HG03378 (cell line): Measurements from ENCODE around the gene PBX1.

ENCODE experiments used
- ATAC-seq: cut with Tn5 transposase; IDR thresholded peaks from one replicate; pipeline ENCODE4 v1.9.1; 2021; ENCODE audit warnings: mild to moderate bottlenecking, moderate library complexity; ENCODE audit not compliant: unreplicated experiment

The PBX1 gene

GRCh38 chr1:164664127-164664526 lies 105.1 kb downstream of the PBX1 start:
- no peak for ATAC-seq

DNA sequence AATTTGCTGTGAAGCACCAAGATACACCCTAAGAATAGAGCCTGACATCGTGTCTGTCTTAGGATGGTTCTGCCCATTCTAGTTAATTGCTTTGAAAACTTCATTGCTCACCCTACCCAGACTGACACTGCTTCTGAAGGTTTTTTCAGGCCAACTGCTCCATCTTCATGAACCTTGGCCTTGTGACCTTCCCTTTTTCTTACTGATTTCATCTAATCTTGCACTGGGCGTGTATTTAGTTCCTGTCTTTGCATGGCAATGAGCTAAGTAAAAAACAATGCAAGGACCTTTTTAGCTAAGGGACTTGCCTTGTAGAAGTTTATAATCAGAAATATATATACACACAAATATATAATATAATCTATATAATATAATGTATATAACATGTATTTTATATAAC lies 108.0 kb downstream of the PBX1 start:
- no peak for ATAC-seq

- no peak for ATAC-seq
Measured at GRCh38 chr1:164667600-164667999, 108.6 kb downstream of the PBX1 start.

DNA sequence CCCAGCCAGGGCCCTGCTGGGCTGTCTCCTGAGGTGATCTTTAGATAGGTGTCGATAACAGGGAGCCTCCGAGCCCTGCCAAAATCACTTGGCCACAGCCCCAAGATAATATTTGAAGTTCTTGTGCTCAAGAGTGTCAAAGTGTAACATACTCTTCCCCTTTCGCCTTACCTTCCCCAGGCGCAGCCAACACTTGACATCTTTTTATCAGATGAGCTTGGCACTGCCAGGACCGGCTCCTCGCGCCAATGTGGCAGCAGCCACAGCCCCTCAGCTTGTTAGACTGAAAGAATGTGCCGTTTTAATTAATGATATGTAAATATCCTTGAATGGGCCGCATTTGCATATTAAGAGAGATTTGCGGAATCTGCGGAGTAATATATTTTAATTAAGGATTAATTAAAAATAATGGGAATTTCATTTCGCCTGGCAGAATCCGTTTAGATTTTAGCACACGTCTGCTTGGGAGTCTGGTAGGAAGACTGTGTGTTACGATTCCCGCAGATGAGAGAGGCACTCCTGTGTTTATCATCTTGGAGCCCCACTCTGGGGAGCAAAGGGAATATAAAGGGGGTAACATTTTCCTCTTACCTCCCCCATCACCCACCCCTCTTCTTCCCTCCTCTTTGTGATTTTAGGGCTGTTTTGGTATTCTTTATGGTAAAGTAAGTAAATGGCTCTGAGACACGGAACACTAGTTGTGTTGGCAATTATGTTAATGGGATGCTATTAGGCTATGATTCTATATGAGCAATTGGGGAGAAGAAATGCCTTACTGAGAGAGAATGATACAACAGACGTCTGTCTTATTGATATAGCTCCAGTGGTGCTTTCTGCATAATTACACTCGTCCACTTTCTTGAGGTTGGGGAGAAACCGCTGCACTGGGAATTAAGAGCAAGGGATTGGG lies 109.8 kb downstream of the PBX1 start:
- ATAC-seq, result no peak

DNA sequence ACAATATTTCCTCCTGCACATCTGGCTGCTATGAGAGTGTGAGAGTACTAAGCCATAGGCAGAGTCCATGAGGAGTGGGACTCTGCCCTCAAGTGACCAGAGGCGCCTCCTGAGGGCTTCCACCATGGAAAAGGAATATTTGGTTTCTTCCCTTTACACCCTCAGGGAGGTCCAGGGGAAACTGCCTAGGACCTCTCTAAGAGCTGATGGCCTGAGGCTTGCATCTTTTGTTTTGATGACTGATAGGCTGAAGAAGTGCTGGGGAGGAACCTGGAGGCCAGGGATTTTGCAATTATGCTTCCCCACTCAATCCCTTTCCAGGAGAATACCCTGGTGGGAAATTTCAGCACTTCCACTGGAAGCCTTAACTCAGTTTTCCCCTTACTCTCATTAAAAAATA lies 111.0 kb downstream of the PBX1 start:
- ATAC-seq, result no peak

GRCh38 chr1:164670786-164671185 lies 111.8 kb downstream of the PBX1 start:
- no peak for ATAC-seq

GRCh38 chr1:164671323-164671965 lies 112.5 kb downstream of the PBX1 start:
- no peak for ATAC-seq

DNA sequence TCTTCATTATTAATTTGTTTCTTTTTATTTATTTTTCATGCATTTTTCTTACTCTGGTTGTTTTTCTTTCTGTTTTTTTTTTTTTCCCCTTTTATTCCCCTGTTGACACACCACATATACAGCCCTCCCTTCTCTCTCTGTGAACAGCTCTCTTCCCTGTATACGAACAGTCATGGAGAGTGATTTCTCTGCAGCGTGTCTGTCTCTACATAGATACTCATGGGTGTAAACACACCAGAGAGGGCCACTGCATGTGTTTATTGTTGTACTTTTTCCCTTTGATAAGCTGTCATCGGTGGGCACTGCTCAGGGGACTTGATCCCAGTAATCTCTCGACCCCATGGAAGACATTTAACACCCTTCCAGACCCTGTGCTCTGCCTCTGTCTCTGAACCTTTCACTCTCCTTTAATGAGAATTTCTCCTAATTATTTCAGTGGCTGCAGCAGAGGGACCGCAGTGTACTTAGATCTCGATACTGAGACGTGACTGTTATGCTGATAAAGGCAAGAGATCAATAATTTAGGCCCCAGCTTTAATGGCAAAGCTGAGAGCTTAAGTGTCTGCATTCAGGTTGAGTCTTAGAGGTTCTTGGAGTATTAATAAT lies 113.1 kb downstream of the PBX1 start:
- ATAC-seq, result no peak

DNA sequence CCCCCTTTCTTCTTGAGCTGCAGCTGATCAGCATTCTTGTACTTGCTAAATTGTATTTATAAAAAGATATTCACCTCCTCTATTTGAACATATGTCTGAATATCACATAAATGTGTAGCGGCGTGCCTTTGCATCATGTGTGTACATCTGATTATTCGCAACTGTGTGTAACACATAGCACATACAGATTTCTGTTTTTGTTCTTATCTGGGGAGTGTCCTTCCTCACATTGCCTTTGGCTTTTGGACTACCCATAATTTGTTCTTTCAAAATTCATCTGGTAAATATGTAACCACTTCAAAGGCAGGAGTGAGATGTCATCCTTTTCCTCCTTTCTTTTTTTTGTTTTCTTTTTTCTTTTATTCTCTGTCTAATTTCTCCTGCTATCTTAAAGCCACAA lies 113.6 kb downstream of the PBX1 start:
- ATAC-seq, result no peak

DNA sequence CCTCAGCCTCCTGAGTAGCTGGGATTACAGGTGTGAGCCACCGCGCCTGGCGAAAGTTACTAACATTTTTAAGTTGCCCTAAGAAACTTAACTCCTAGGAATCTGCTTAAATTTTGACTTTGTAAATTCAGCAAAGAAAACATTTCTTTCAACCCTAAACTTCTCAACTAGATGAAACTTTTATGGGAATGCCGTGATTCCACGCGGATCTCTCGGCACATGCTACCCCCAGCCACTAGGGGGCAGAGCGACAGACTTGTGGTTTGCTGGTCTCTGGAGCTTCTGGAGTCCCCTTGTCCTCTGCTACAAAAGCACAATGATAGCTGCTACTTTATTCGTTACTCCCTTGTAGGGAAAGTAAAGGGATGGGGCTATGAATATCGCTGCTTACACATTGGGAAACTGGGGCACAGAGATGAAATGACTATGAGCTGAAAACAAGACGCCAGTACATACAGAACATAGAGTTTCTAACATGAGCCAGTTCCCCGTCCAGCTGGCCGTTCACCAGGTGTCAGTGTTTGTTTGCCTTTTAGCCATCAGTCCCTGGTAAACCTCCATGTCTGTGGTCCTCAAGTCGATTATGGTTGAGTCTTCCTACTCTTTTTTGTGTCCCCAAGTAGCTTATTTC lies 114.7 kb downstream of the PBX1 start:
- ATAC-seq, result no peak

DNA sequence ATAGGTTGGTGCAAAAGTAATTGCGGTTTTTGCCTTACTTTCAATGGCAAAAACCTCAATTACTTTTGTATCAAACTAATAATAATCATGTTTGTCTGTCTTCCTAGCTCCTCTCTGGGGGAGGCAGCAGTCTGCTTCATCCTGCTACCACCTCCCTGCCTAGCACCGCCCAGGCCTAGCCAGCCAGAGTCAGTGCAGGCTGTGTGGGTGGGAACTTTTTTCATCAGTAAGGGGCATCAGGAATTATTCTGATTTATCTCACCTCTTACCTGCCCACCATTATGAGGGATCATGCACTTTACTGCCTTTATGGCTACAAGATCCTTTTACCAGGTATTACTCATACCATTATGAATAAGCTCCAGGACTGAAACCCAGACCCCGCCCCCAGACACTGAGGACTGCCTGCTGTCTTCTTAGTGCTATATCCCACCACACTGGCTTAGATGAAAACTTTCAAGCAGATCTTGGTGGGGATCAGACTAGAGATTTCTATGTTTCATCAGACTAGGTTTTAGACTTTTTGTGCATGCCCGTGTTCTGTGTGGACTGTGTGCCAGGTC lies 116.4 kb downstream of the PBX1 start:
- ATAC-seq, result no peak

DNA sequence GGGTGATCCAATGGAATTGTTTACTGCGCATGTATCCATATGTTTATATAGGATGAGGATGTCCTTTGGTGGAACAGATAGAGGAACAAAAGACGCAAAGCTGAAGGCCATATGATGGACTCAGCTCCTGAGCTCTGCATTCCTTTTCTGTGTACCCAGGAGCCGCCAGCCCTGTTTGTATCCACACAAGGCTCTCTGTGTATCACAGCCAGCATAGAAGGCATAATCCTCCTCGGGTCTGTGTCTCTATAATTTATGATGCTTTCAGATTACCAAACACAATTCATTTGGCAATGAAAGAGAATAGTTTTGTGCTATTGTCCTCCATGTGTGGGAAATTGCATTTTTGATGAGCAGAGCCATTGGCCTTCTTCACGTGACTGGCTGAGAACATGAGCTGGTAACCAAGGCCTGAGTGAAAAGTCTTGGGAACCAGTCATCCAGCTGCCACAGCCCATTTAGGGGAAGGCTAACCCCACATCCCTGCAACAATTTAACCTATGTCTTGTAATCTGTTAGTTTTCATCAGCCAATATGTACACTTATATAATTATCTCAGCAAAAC lies 119.2 kb downstream of the PBX1 start:
- no peak for ATAC-seq

GRCh38 chr1:164682570-164682969 lies 123.6 kb downstream of the PBX1 start:
- ATAC-seq, result no peak

GRCh38 chr1:164683235-164683634 lies 124.3 kb downstream of the PBX1 start:
- ATAC-seq, result no peak

DNA sequence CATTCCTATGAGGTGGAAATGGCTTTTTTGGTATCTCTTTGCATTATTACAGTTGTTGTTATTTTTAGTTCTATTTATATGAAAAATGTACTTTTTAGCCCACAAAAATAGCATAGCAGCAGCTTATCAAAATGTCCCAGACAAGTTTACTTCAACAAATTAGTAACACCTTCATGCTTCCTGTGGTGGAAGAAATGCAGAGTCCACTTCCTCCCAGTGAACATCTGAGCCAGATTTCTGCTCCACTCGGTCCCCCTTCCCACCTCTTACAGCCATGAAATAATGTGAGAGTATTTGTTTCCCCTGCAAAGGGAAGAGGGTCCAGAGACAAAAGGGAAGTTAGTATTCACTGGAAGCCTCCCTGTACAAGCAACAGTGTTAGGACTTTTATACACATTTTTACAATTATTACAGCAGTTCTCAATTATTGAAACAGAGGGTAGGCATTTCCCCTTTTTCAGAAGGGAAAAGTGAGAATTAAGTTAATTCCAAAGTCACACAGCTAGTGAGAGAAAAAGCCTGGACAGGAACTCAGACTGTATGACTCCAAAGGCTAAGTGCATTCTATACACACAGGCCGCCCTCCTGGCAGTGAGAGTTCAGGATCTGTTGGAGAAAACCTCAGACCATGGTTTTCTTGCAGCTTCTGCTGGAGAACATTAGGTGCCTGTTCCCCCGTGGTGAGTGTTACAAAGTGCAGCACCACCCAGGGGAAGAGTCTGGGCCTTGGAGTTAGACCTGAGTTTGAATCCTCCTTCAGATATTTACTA lies 126.5 kb downstream of the PBX1 start:
- no peak for ATAC-seq

DNA sequence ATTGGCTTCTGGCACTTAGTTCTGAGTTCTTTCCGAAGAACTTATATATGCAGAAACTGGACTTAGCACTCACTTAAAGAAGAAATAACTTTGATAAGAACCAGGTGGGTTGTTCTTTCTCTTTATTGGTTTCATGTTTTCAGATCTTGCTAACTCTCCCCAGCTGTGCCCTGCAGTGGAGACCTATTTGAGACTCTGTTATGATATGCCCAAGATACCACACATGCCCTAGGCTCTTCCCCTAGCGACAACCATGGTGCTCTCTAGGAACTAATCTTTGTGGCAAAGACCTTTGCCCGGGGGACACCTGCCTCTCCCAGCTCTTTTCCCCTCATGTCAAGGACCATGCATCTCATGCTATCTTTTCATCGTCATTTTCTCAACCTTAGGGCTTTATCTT lies 128.8 kb downstream of the PBX1 start:
- ATAC-seq, result no peak

- no peak for ATAC-seq
Measured at GRCh38 chr1:164688791-164689190, 129.8 kb downstream of the PBX1 start.

- no peak for ATAC-seq
Measured at GRCh38 chr1:164689672-164690511, 130.9 kb downstream of the PBX1 start.

GRCh38 chr1:164692420-164692819 lies 133.4 kb downstream of the PBX1 start:
- no peak for ATAC-seq
